SU-DHL-6 (cell line): Measurements from ENCODE around the gene YWHAG.
"Not testable (repeated sequence)": the region's sequence is repeated elsewhere in the genome, so short reads cannot be mapped to it uniquely, and the experiment has no call there.

ENCODE experiments used
- EZH2phosphoT487 ChIP-seq: fragments of 200-600 bp; sonication (generic), shearing (Covaris generic); conservative IDR thresholded peaks from 2 replicates; pipeline ENCODE4 v1.6.1; 2018; ENCODE audit warnings: mild to moderate bottlenecking, antibody characterized with exemption, low read length, moderate library complexity, mixed read lengths
- TF ChIP-seq, protein P1 (sequence below): fragments of 200-600 bp; sonication (generic); IDR thresholded peaks from one replicate; pipeline ENCODE4 v1.5.1; 2017; ENCODE audit warnings: antibody characterized with exemption, mild to moderate bottlenecking, low read length, moderate library complexity; ENCODE audit not compliant: insufficient read depth, poor library complexity, severe bottlenecking

DNA sequence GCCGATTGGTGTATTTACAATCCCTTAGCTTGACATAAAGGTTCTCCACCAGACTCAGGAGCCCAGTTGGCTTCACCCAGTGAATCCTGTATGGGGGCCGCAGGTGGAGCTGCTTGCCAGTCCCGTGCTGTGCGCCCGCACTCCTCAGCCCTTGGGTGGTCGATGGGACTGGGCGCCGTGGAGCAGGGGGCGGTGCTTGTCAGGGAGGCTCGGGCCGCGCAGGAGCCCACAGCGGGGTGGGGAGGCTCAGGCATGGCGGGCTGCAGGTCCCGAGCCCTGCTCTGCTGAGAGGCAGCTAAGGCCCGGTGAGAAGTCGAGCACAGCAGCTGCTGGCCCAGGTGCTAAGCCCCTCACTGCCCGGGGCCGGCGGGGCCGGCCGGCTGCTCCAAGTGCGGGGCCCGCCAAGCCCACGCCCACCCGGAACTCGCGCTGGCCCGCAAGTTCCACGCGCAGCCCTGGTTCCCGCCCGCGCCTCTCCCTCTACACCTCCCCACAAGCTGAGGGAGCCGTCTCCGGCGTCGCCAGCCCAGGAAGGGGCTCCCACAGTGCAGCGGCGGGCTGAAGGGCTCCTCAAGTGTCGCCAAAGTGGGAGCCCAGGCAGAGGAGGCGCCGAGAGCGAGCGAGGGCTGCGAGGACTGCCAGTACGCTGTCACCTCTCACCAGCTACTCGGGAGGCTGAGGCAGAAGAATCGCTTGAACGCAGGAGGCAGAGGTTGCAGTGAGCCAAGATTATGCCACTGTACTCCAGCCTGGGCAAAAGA lies 49.3 kb downstream of the YWHAG start:
- TF ChIP-seq, protein P1, sequence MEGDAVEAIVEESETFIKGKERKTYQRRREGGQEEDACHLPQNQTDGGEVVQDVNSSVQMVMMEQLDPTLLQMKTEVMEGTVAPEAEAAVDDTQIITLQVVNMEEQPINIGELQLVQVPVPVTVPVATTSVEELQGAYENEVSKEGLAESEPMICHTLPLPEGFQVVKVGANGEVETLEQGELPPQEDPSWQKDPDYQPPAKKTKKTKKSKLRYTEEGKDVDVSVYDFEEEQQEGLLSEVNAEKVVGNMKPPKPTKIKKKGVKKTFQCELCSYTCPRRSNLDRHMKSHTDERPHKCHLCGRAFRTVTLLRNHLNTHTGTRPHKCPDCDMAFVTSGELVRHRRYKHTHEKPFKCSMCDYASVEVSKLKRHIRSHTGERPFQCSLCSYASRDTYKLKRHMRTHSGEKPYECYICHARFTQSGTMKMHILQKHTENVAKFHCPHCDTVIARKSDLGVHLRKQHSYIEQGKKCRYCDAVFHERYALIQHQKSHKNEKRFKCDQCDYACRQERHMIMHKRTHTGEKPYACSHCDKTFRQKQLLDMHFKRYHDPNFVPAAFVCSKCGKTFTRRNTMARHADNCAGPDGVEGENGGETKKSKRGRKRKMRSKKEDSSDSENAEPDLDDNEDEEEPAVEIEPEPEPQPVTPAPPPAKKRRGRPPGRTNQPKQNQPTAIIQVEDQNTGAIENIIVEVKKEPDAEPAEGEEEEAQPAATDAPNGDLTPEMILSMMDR = not testable (repeated sequence)
- not testable (repeated sequence) for TF ChIP-seq EZH2phosphoT487
